HepG2 (cell line): ENCODE measurements around the gene KLRG1. TPM values are rescaled to one million over a fixed set of nuclear protein-coding genes. Genes with fewer than 3 reads are reported as not detected.

Source experiments
- ADNP ChIP-seq: sonication (generic); formaldehyde crosslinking; IDR thresholded peaks from 2 replicates; pipeline ENCODE4 v1.4.0; 2020; ENCODE audit warnings: missing genetic modification reagents
- EED ChIP-seq: sonication (generic); formaldehyde crosslinking; IDR thresholded peaks from 2 replicates; pipeline ENCODE4 v1.5.0; 2020; ENCODE audit warnings: mild to moderate bottlenecking, missing genetic modification reagents
- GATAD1 ChIP-seq: IDR thresholded peaks from 2 replicates; pipeline ENCODE4 v1.6.1; 2016; ENCODE audit warnings: missing genetic modification reagents, missing compliant biosample characterization
- GFI1 ChIP-seq: sonication (generic); formaldehyde crosslinking; IDR thresholded peaks from 2 replicates; pipeline ENCODE4 v1.5.0; 2020; ENCODE audit warnings: missing genetic modification reagents, mild to moderate bottlenecking, borderline replicate concordance
- KLF6 ChIP-seq: IDR thresholded peaks from 2 replicates; pipeline ENCODE4 v1.8.0; 2016; ENCODE audit warnings: missing biosample characterization, missing genetic modification reagents
- THAP9 ChIP-seq: sonication (generic); formaldehyde crosslinking; IDR thresholded peaks from 2 replicates; pipeline ENCODE4; 2020; ENCODE audit warnings: missing genetic modification reagents, mild to moderate bottlenecking, borderline replicate concordance
- ZNF232 ChIP-seq: sonication (generic); formaldehyde crosslinking; IDR thresholded peaks from 2 replicates; pipeline ENCODE4 v1.4.0; 2020; ENCODE audit warnings: missing genetic modification reagents, borderline replicate concordance
- polyA plus RNA-seq, 8 experiments: library from polyadenylated mRNA; depleted of rRNA in 3 of 8; stranded (reverse) in 7 of 8; unstranded in 1 of 8; fragments of >200 nt; fragmentation: Illumina TruSeq in 4 of 8; extraction: Trizol in 4 of 8; gene quantifications; 2 replicates each; pipeline versions ENCODE4 v1.2.1 to v1.2.3, GENCODE V29; 2011 to 2016; ENCODE audit warnings: low read depth in 4 of 8, missing spikeins in 1 of 8, mixed read lengths in 1 of 8; ENCODE audit not compliant: insufficient read depth in 1 of 8
- total RNA-seq, 5 experiments: library from RNA; depleted of rRNA; stranded (reverse); fragments of >200 nt; fragmentation: Illumina TruSeq; extraction: Trizol; gene quantifications; 2 replicates each; pipeline ENCODE4 v1.2.3, GENCODE V29; 2016; ENCODE audit warnings: low read depth in 1 of 5
- TF ChIP-seq, protein P1 (sequence below): sonication (generic); formaldehyde crosslinking; IDR thresholded peaks from 2 replicates; pipeline ENCODE4 v1.9.0; 2021; ENCODE audit warnings: missing genetic modification reagents, mild to moderate bottlenecking, borderline replicate concordance
- TF ChIP-seq, protein P2 (sequence below): IDR thresholded peaks from 2 replicates; pipeline ENCODE4 v1.6.1; 2016
- TF ChIP-seq, protein P3 (sequence below), 2 experiments: fragments of 450-650 bp in 1 of 2; sonication (generic) in 1 of 2; formaldehyde crosslinking in 1 of 2; IDR thresholded peaks; 2 replicates each; pipeline versions ENCODE4 v1.6.1 to v1.8.0; 2016 to 2022; ENCODE audit warnings: antibody characterized with exemption in 1 of 2, mild to moderate bottlenecking in 1 of 2, missing genetic modification reagents in 1 of 2

Gene KLRG1
- total and polyA plus RNA-seq, 2 of the 13 experiments (the other 11 are each of a cell fraction or from before 2014, with no cell fraction given), result 1.2 to 1.7 TPM

DNA sequence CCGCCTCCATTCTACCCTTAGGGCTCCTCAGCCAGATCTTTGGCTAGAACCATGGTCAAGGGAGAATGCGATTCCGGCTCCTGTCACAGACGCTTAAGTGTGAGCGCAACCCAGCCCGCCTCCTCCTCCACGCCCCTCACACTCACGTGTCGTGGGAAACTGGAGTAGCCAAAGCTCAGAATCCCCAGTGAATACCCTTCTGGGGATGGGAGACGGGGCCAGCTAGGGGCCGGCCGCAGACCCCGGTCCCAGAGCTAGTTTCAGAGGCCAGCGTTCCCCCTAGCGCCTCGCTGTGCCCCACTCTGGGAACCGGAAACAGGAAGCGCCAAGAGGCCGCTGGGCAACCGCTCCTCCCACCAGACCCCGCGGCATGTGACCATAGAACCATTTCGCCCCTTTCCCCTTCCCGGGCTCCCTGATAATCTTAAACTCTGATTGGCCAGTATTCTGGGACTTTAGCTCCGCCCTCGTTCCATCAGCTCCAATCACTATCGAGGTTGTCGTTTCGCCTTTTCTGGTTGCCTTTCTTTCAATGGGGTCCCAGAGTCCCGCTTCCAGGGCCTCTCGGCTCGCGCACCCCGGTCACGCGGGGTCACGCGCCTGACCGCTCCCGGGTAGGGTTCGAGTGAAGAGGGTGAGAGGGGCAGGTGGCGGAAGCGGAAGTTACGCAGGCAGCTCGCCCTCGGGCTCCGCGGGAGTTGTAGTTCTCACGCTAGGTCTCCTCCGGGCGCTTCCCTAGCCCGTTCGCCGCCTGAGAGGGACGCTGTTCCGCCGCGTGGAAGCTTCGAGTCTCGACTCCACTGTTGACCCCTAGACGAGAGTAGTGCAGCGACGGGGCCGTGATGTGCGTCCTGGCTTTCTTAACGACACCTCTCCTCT, 39.8 kb upstream of the KLRG1 start, which contains the start of gene M6PR (continued):
- TF ChIP-seq, protein P1, sequence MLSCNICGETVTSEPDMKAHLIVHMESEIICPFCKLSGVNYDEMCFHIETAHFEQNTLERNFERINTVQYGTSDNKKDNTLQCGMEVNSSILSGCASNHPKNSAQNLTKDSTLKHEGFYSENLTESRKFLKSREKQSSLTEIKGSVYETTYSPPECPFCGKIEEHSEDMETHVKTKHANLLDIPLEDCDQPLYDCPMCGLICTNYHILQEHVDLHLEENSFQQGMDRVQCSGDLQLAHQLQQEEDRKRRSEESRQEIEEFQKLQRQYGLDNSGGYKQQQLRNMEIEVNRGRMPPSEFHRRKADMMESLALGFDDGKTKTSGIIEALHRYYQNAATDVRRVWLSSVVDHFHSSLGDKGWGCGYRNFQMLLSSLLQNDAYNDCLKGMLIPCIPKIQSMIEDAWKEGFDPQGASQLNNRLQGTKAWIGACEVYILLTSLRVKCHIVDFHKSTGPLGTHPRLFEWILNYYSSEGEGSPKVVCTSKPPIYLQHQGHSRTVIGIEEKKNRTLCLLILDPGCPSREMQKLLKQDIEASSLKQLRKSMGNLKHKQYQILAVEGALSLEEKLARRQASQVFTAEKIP, result no peak
- TF ChIP-seq EED (CRISPR knock-in tag) (peak; percentile 81), GATAD1 (CRISPR knock-in tag) (peak; percentile 86), ADNP (CRISPR knock-in tag) (no peak), KLF6 (CRISPR knock-in tag) (peak; percentile 85; the same call in 1 of the 2 replicates), THAP9 (CRISPR knock-in tag) (peak; percentile 82), GFI1 (CRISPR knock-in tag) (no peak), ZNF232 (CRISPR knock-in tag) (peak; percentile 88)
- TF ChIP-seq, protein P2, sequence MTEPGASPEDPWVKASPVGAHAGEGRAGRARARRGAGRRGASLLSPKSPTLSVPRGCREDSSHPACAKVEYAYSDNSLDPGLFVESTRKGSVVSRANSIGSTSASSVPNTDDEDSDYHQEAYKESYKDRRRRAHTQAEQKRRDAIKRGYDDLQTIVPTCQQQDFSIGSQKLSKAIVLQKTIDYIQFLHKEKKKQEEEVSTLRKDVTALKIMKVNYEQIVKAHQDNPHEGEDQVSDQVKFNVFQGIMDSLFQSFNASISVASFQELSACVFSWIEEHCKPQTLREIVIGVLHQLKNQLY (CRISPR knock-in tag), result peak; percentile 14; the same call in 1 of the 2 replicates
- TF ChIP-seq, protein P3, sequence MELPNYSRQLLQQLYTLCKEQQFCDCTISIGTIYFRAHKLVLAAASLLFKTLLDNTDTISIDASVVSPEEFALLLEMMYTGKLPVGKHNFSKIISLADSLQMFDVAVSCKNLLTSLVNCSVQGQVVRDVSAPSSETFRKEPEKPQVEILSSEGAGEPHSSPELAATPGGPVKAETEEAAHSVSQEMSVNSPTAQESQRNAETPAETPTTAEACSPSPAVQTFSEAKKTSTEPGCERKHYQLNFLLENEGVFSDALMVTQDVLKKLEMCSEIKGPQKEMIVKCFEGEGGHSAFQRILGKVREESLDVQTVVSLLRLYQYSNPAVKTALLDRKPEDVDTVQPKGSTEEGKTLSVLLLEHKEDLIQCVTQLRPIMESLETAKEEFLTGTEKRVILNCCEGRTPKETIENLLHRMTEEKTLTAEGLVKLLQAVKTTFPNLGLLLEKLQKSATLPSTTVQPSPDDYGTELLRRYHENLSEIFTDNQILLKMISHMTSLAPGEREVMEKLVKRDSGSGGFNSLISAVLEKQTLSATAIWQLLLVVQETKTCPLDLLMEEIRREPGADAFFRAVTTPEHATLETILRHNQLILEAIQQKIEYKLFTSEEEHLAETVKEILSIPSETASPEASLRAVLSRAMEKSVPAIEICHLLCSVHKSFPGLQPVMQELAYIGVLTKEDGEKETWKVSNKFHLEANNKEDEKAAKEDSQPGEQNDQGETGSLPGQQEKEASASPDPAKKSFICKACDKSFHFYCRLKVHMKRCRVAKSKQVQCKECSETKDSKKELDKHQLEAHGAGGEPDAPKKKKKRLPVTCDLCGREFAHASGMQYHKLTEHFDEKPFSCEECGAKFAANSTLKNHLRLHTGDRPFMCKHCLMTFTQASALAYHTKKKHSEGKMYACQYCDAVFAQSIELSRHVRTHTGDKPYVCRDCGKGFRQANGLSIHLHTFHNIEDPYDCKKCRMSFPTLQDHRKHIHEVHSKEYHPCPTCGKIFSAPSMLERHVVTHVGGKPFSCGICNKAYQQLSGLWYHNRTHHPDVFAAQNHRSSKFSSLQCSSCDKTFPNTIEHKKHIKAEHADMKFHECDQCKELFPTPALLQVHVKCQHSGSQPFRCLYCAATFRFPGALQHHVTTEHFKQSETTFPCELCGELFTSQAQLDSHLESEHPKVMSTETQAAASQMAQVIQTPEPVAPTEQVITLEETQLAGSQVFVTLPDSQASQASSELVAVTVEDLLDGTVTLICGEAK (IDR thresholded peaks at IDR 0.05), result peak; percentile 70
- TF ChIP-seq, protein P3 (CRISPR knock-in tag; IDR thresholded peaks at IDR 0.05), result peak; percentile 84
